GM20000 (cell line): ENCODE results near the gene CEP83.
"Not testable (repeated sequence)": the region's sequence is repeated elsewhere in the genome, so short reads cannot be mapped to it uniquely, and the experiment has no call there.

Experiments
- DNase-seq: peaks from one replicate; pipeline ENCODE4 v3.0.0; 2012; ENCODE audit warnings: low spot score
- CTCF ChIP-seq: IDR thresholded peaks from 2 replicates; pipeline ENCODE4 v1.5.1; 2012; ENCODE audit warnings: mild to moderate bottlenecking, control low read depth; ENCODE audit errors: extremely low read depth, missing control alignments

CEP83 gene

GRCh38 chr12:94460616-94460959, 921 bp upstream of the CEP83 start:
- no peak for TF ChIP-seq CTCF
- DNase-seq, result no peak

- no peak for TF ChIP-seq CTCF
- DNase-seq, result peak; percentile 14
Observed at GRCh38 chr12:94458877-94459727, 565 bp downstream of the CEP83 start.

DNA sequence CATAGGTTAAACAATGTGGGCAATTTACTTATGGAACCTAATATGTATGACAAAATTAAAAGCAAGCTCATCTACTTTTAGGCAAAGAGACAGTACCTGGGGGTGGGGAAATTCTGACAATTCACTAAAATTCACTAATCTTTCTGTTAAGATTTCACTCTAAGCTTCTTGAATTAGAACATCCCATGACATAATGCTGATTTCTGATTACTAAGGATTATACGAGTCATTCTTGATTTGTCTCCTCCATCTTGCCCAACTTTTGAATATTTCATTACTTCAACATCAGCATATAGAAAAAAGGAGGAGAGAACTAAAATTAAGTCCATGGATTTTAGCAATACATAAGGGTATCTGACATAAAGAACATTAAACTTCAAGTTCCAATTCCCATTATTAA, 2.4 kb downstream of the CEP83 start:
- TF ChIP-seq CTCF, result no peak
- no peak for DNase-seq

GRCh38 chr12:94454318-94454717, 5.3 kb downstream of the CEP83 start:
- not testable (repeated sequence) for DNase-seq

DNA sequence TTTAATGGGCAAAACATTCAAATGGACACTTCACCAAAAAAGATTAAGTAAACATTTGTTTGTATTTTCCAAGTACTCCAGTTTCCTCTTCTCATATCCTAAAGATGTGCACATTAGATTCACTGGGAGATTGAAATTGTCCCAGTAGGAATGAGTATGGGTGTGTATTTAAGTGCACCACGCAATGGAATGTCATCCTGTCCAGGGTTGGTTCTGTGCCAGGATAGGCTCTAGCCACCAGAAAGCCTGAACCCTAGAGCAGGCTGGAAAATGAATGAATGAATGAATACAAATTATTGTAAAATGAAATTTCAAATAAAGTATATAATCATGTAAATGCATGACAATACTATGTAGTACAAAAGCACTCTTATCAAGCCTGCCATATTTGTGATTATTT, 14.0 kb downstream of the CEP83 start:
- no peak for DNase-seq
- TF ChIP-seq CTCF, result no peak

- no peak for DNase-seq
- TF ChIP-seq CTCF, result no peak
Observed at GRCh38 chr12:94437303-94437702, 22.4 kb downstream of the CEP83 start.

DNA sequence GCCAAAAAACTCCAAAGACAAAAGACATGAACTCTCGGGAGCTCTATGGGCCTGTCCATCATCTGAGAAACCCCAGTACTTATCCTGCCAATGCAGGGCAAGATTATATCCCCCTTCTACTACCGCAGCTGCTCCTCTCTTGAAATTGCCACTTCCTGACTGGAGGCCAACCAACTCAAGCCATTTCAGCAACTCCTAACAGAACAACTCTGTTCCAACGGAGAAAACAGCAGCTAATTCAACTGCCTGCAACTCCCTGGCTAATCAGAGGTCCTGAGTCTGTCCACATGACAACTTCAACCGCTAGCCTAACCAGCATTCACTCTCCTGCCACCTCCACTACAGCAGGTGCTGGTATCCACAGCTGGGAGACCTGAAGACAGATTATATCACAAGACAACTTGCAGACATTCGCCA, 24.1 kb downstream of the CEP83 start:
- no peak for DNase-seq
- TF ChIP-seq CTCF, result no peak

DNA sequence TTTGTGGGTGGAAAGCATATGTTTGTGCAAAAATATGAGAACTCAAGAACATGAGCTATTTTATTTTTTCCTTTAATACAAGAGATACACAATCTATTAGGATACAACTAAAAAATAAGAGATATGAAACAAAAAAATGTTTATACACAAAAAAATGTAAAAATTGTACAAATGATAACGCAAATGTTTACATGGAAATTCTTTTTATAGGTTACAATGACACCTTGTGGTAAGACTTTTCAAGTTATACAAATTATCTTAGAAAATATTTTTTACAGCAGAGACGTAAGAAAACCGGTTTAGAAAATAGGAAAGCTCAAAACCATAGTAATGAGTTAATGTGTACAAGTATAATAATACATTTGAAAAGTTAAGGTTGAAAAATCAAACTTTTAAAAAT, 25.5 kb downstream of the CEP83 start:
- TF ChIP-seq CTCF, result no peak
- no peak for DNase-seq
